Activated T-cell treated with anti-CD3 and anti-CD28 coated beads for 48 hours (primary cell): ENCODE results near the gene DNAJB7.
"Not testable (repeated sequence)": the region's sequence is repeated elsewhere in the genome, so short reads cannot be mapped to it uniquely, and the experiment has no call there.

Experiments
- DNase-seq: peaks from one replicate; pipeline ENCODE4 v3.0.0-alpha.2; 2020; ENCODE audit warnings: low read depth

DNAJB7 gene

DNA sequence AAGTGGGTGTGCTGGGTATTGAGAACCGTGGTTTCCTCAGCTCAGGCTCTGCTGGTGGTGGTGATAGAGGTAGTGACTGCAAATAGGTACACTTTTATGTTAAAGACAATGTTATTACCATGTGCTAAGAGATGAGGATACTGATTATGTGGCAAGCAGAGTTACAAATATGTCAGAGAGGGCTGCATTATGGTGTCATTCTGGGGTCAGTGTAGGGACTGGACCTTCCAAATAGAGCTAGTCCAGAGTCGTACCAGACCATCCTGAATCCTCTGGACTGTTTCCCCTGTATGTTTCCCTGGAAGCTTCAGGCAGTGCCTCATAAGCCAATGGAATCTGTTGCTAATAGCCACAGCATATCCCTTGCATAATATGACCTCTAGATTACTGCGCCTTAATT is at the start of gene DNAJB7:
TSS of gene DNAJB7 (minus strand) at position 101 of the 400 bp plus-strand sequence. CDS start 119 bp downstream, outside the sequence.
- no peak for DNase-seq

GRCh38 chr22:40908895-40909294 is 47.0 kb upstream of the DNAJB7 start:
- DNase-seq, result no peak

GRCh38 chr22:40904101-40904500 is 42.2 kb upstream of the DNAJB7 start:
- no peak for DNase-seq

GRCh38 chr22:40898850-40899357 is 37.0 kb upstream of the DNAJB7 start:
- DNase-seq, result no peak

GRCh38 chr22:40894417-40894816 is 32.5 kb upstream of the DNAJB7 start:
- DNase-seq, result no peak

DNA sequence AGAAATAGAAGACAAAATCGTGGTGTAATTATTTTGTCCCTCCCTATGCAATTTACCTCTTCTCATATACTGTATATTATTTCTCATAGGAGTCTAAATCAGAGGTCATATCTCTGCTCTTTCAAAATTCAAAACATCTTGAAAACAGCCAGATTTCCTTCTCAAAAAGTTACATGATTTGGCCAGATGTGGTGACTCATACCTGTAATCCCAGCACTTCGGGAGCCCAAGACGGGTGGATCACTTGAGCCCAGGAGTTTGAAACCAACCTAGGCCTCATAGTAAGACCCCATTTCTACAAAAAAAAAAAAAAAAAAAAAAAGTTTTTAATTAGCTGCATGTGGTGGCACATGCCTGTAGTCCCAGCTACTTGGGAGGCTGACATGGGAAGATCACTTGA is 29.0 kb upstream of the DNAJB7 start:
- no peak for DNase-seq

GRCh38 chr22:40889116-40889515 is 27.2 kb upstream of the DNAJB7 start:
- no peak for DNase-seq

DNA sequence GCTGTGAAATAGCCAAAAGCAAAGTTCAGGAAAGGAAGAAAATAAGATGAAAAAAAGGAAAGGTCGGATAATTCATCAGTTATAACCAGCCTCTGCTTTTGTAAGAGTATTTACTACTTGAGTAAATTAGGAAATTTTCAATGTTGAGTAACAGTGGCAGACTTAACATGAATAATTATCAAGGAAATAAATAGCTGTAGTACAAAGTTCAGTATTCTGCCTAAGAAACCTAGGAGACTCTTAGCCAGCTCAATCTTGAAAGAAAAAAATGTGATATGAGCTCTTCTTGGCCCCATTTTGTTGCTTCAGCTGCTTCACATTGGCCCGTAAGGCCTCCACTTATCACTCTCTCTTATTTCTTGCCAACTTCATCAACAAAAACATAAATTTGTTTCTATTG is 17.0 kb upstream of the DNAJB7 start:
- DNase-seq, result no peak

DNA sequence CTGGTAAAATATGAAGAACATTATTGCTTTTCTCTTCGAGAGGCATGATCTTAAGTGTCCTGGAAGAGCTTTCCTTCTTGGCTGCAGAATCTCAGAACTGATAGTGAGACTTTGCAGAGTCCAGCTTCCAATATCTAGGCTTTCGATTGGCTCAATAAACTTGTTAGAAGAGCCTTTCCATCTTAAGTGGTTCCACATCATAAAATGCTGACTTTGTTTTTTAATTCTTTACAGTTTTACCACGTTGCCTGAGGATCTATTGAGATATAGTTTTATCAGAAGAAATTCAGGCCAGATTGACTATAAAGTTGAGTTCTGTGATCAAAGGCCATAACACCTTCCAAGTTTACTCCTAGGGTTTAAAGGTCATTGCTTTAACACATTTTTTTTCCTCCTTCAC is 15.6 kb upstream of the DNAJB7 start:
- no peak for DNase-seq

- DNase-seq, result no peak
Measured at GRCh38 chr22:40876907-40877306, 15.0 kb upstream of the DNAJB7 start.

- DNase-seq, result no peak
Measured at GRCh38 chr22:40875111-40875510, 13.2 kb upstream of the DNAJB7 start.

DNA sequence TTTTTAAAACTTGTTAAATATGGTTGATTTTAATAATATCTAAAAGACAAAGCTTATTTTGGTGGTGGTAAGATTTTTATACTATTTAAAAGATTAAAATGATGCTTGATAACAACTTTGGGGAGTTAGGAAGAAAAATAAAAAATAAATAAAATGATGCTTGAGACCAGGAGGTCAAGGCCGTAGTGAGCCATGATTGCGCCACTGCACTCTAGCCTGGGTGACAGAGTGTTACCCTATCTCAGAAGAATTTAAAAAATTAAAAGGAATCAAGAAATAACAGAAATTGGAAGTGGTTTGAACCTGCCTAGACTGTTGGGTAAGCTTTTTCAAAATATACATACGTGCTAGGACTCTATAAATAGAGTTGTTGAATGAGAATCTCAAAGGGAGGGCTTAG is 12.1 kb upstream of the DNAJB7 start:
- no peak for DNase-seq

GRCh38 chr22:40868379-40868778 is 6.5 kb upstream of the DNAJB7 start:
- DNase-seq, result not testable (repeated sequence)

DNA sequence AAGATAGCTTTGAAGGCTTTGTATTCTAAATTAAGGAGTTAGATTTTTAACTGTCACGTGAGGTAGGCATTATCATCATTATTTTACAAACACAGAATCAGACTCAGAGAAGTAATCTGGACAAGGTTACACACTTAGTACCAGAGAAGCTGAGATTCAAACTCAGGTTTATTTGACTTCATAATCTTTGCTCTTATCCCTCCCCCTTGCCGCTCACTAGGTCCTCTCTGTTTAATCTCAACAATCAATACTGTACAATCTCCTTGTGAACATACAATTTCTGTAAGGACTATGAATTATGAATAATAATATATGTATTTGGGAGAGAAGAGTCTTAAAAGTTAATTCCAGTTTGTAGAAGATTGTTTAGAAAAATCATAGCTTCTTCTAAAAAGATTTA is 5.2 kb upstream of the DNAJB7 start:
- no peak for DNase-seq

GRCh38 chr22:40862537-40862936 is 624 bp upstream of the DNAJB7 start:
- DNase-seq, result no peak

DNA sequence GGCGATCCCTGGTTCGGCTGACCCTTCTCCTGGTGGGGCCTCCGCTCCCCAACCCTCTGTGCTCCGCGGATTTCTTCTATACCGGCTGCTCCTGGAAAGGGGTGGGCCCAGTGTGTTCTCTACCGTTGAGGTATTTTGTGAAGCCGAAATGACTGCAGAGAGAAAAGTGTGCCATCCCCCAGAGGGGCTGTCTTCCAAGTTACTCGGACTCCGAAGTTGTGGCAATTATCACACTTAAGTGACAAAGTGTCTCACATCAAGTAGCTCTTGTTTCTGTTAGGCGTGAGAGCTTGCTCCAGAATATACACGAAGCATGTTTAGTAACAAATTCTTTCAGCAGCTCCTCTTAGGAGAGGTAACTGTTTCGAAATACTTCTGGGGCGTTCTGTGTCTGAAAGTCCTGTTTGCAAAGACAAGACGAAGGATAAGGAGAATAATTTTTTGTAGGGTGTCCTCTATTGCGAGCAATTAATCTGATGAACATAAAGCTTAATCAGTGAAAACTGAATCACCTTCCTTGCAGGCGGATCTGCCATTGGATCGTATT is 4.5 kb downstream of the DNAJB7 start:
- no peak for DNase-seq

DNA sequence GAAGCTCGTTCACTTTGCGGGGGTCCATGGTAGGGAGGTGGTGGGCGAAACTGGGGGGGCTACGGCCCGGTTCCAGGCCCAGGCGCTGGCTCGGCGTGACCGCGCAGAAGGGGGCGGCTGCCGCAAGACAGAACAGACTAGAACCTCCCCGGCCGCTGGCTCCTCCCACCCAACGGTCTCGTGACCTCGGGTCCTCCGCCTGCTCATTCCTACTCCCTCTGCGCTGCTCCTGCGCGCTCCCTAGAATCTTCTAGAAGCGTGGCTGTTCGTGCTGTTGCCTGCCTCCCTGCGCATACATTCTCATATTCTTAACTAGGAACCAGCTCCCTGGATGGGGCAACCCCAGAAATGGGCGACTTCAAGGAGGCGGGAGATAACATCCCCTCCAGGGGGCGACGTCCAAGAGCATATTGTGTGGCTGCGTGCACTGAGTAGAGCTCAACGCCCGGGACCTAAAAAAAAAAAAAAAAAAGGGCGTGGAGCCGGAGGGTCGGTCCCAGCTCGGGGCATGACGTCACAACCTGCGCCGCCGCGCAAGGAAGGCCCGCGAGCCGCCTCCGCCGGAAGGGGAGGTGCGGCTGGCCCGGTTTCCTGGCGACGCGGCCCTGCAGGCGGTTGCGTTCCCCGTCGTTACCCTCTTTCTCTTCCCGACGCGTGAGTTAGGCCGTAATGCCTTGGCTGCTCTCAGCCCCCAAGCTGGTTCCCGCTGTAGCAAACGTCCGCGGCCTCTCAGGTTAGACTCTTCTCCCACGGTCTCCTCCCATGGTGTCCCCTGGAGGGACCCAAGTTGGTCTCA is 5.2 kb downstream of the DNAJB7 start, which contains the start of the genes ST13 and XPNPEP3:
TSS of gene ST13 (minus strand) at position 127 of the 796 bp plus-strand sequence. CDS start at position 28, 99 bp downstream.
TSS of gene XPNPEP3 (plus strand) at position 636 of the 796 bp plus-strand sequence. CDS start at position 670, 34 bp downstream.
- peak; percentile 96 for DNase-seq

DNA sequence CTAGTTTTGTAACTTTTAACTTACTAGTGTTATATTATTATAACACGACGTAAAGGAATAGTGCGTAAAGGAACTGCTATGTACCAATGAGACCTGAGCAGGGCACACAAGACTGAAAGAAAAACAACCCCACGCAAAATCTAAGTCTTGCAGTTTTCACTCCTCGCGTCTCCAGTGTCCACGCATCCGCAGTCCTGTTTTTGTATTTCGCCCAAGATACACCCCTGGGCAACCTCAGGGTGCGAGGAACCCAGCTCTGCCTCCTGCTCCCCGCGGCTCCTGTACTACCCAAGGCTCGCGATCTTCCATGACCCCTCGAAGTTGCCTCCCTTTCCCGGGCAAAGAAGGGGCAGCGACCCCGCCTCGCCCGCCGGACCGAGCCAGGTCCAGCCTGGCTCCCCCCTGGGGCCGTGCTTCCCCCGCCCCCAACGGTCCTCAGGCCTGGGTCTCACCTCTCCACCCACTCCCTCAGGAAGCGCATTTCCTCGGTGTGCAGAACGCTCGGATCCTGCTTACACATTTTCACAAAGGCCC is 5.9 kb downstream of the DNAJB7 start:
- DNase-seq, result no peak

GRCh38 chr22:40855071-40855978 is 6.6 kb downstream of the DNAJB7 start:
- DNase-seq, result peak; percentile 8

DNA sequence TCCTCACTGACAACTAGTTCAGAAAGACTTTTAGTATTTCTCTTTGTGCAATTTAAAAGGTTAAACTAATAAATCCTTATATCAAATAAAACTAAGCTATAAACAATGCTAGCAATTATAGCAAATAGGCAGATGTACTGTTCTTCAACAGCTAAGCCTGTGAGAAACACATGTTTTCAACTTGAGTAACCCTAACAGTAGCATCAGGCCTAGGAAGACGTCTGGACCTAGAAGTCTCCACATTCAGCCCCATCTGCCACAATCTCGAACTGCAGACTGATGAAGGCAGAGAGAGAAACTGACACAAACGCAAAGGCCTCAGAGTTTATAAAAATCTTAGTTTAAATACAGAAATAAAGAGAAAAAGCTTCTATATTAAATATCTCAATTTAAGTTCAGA is 8.0 kb downstream of the DNAJB7 start:
- no peak for DNase-seq

DNA sequence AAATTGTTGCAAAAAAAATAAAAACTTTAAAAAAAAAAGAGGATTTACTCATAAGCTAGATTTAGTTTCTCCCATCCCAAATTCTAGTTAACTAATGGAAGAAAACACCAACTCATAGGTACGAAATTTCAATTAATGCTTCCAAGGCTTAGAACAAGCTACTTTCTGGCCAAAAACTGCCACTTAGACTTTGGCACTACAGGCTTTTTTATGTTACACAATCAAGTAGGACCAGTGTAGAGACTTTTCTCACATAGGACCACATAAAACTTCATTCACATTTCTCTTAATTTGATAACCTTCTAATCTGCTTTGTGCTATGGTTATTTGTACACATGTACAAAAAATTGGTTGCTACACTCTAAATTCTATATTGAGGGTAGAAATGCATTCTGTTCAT is 8.6 kb downstream of the DNAJB7 start:
- no peak for DNase-seq

- not testable (repeated sequence) for DNase-seq
Measured at GRCh38 chr22:40845816-40846215, 16.1 kb downstream of the DNAJB7 start.
